Measurements from ENCODE around the gene LRRK2. TPM values are rescaled to one million over a fixed set of nuclear protein-coding genes. Genes with fewer than 3 reads are reported as not detected.

LRRK2 gene
- total and polyA plus RNA-seq, 2 of the 8 experiments (the other 6 are each of a cell fraction or from before 2014, with no cell fraction given): 0.06 to 0.13 TPM

- Histone ChIP-seq H3K4me2 (ENCODE audit: insufficient read depth in 1 of 2, low read depth in 2 of 2, low read length in 2 of 2) (no peak overlapping the region), H3K27me3 (replicated peaks in 1 of 4; ENCODE audit: control insufficient read depth in 3 of 4, extremely low read depth in 1 of 4, insufficient read depth in 3 of 4, low read length in 3 of 4) (no peaks in the 10 kb centered on the region), H3K27ac (ENCODE audit: low read depth, low read length) (no peak overlapping the region), H2BK15ac (ENCODE audit: low read length) (no peak overlapping the region), H4K20me1 (replicated peaks in 1 of 2; ENCODE audit: control insufficient read depth in 1 of 2, insufficient read depth in 2 of 2, low read length in 2 of 2) (no peaks in the 10 kb centered on the region), H3K9ac (replicated peaks in 1 of 4; ENCODE audit: extremely low read depth in 1 of 4, low read depth in 3 of 4, low read length in 3 of 4) (no peak overlapping the region), H4K8ac (ENCODE audit: extremely low read depth, insufficient read depth, low read length) (no peak overlapping the region), H2BK120ac (replicated peaks; ENCODE audit: low read depth, low read length) (no peak overlapping the region), H3K18ac (ENCODE audit: extremely low read depth, low read length) (no peak overlapping the region), H4K5ac (ENCODE audit: insufficient read length, low read depth, low read length) (no peak overlapping the region), H3K36me3 (ENCODE audit: control insufficient read depth in 2 of 4, insufficient read depth in 4 of 4, low read length in 3 of 4) (no peaks in the 10 kb centered on the region), H3K23ac (ENCODE audit: insufficient read length) (no peak overlapping the region), H4K91ac (replicated peaks; ENCODE audit: insufficient read length, low read length) (no peak overlapping the region), H2BK20ac (ENCODE audit: low read length) (no peak overlapping the region), H2BK12ac (ENCODE audit: low read depth, low read length) (no peak overlapping the region), H3K4me3 (ENCODE audit: extremely low read depth in 1 of 4, insufficient read depth in 2 of 4, low read depth in 3 of 4, low read length in 4 of 4) (no peak overlapping the region), H2AK5ac (ENCODE audit: low read depth, low read length) (no peak overlapping the region), H3K56ac (replicated peaks; ENCODE audit: insufficient read length, low read depth, low read length) (no peak overlapping the region), H3K79me2 (ENCODE audit: control insufficient read depth in 1 of 2, insufficient read depth in 2 of 2, low read length in 2 of 2) (no peaks in the 10 kb centered on the region), H2BK5ac (ENCODE audit: low read depth, low read length) (no peak overlapping the region), H3K14ac (ENCODE audit: insufficient read length) (no peak overlapping the region), H3K4ac (replicated peaks; ENCODE audit: insufficient read length, low read depth, low read length) (no peak overlapping the region), H3K4me1 (replicated peaks in 1 of 4; ENCODE audit: control insufficient read depth in 3 of 4, insufficient read depth in 4 of 4, low read length in 3 of 4) (no peaks in the 10 kb centered on the region), H3K9me3 (ENCODE audit: insufficient read depth in 2 of 2, low read depth in 1 of 2, low read length in 1 of 2) (no peaks in the 10 kb centered on the region), H3K23me2 (ENCODE audit: low read depth, low read length) (no peaks in the 10 kb centered on the region), H3K79me1 (ENCODE audit: low read depth, low read length) (no peaks in the 10 kb centered on the region), H2AFZ (ENCODE audit: low read length) (no peak overlapping the region)
- DNase-seq (ENCODE audit: low read depth in 1 of 2, low spot score in 2 of 2): no peak
- whole genome bisulfite sequencing, 2 experiments (ENCODE audit: extremely low coverage in 1 of 2, insufficient coverage in 1 of 2, insufficient read length in 1 of 2, insufficient replicate concordance in 2 of 2, low coverage in 1 of 2, low lambda C conversion rate in 2 of 2, missing lambda C conversion rate in 1 of 2): 88% methylated on average over 8 of the region's 8 CpGs; no CpG with 5 or more reads in 1 of the 2 experiments
- no peak for FAIRE-seq
- TF ChIP-seq CTBP2 (IDR thresholded peaks at IDR 0.05; ENCODE audit: borderline replicate concordance, insufficient read depth, insufficient read length, low read length) (no peak), SRF (IDR thresholded peaks at IDR 0.05; ENCODE audit: low read depth, low read length) (no peak), KDM1A (IDR thresholded peaks at IDR 0.05; ENCODE audit: borderline replicate concordance, low read length) (no peak), CREB1 (IDR thresholded peaks at IDR 0.05) (no peak), POLR2AphosphoS5 (IDR thresholded peaks at IDR 0.05; ENCODE audit: low read depth, low read length) (no peak), YY1 (IDR thresholded peaks at IDR 0.05; ENCODE audit: low read depth, low read length) (no peak), SIN3A (conservative IDR thresholded peaks at IDR 0.05 in 1 of 2, IDR thresholded peaks at IDR 0.05 in 1 of 2; ENCODE audit: low read depth in 1 of 2, low read length in 2 of 2) (no peak), MAFK (IDR thresholded peaks at IDR 0.05; ENCODE audit: low read depth, low read length) (no peak; the same call in 1 of the 2 replicates), TAF7 (optimal IDR thresholded peaks at IDR 0.05; ENCODE audit: borderline replicate concordance, low read depth, low read length) (no peak)
- ChIA-PET POLR2A (ENCODE audit: partially characterized antibody) (no interaction called here), CTCF (ENCODE audit: partially characterized antibody) (interaction anchor here (0.5 to 1.0 kb wide), 2 partner anchors 76 to 1881 kb away, joined by 3 read pairs; no protein-coding TSS in a partner anchor)
Measured at GRCh38 chr12:40298341-40298740, 73.5 kb downstream of the LRRK2 start.
